ENCODE measurements around the gene SPIN1.

- TF ChIP-seq MAX (IDR thresholded peaks at IDR 0.05), result no peak
- TF ChIP-seq YY1 (IDR thresholded peaks at IDR 0.05; ENCODE audit: low read depth), result no peak
These were observed 24.6 kb upstream of the SPIN1 start for GRCh38 chr9:88363661-88364060.
